CD8-positive, alpha-beta memory T cell (primary cell): ENCODE results near the gene TMEFF1. TPM values are rescaled to one million over a fixed set of nuclear protein-coding genes. Genes with fewer than 3 reads are reported as not detected.

Experiments used
- CTCF ChIA-PET: fragments of 350-600 bp; sonication (Branson Sonifier 250); formaldehyde crosslinking; loops from one replicate; lab custom pipeline; 2021; ENCODE audit warnings: antibody characterized with exemption; lab: Charles Lee
- POLR2A ChIA-PET: fragments of 350-600 bp; sonication (Branson Sonifier 250); formaldehyde crosslinking; loops from one replicate; lab custom pipeline; 2021; ENCODE audit warnings: antibody characterized with exemption; lab: Charles Lee
- DNase-seq, 5 donors: peaks; one replicate each; pipeline versions ENCODE4 v3.0.0 to v3.0.0-alpha.2; 2020 to 2022; ENCODE audit warnings: mixed read lengths in 1 of 5
- H3K27ac ChIP-seq: one replicate; pipeline ENCODE4 v1.7.0; 2013; ENCODE audit warnings: low read depth, mild to moderate bottlenecking, low read length, moderate library complexity
- H3K27me3 ChIP-seq: 2 replicates; pipeline ENCODE4 v1.7.0; 2013; ENCODE audit warnings: low read length, mild to moderate bottlenecking; ENCODE audit not compliant: insufficient read depth, poor library complexity, severe bottlenecking
- H3K36me3 ChIP-seq: 2 replicates; pipeline ENCODE4 v1.7.0; 2013; ENCODE audit warnings: mild to moderate bottlenecking, low read length, moderate library complexity; ENCODE audit not compliant: insufficient read depth
- H3K4me1 ChIP-seq: 2 replicates; pipeline ENCODE4 v1.7.0; 2013; ENCODE audit warnings: mild to moderate bottlenecking, low read length, moderate library complexity; ENCODE audit not compliant: insufficient read depth
- H3K4me3 ChIP-seq: 2 replicates; pipeline ENCODE4 v1.7.0; 2013; ENCODE audit warnings: mild to moderate bottlenecking, low read length
- H3K9me3 ChIP-seq: 2 replicates; pipeline ENCODE4 v1.7.0; 2013; ENCODE audit warnings: mild to moderate bottlenecking, low read length
- H3K27ac Mint-ChIP-seq, 8 donors: one replicate each; pipeline ENCODE4 v1.8.0; 2020 to 2021; ENCODE audit warnings: mixed read lengths in 8 of 8, mild to moderate bottlenecking in 6 of 8, inconsistent platforms in 3 of 8, moderate library complexity in 3 of 8
- H3K27me3 Mint-ChIP-seq, 2 donors: one replicate each; pipeline ENCODE4 v1.8.0; 2020 to 2021; ENCODE audit warnings: mixed read lengths in 2 of 2, mild to moderate bottlenecking in 1 of 2, moderate library complexity in 1 of 2
- H3K36me3 Mint-ChIP-seq, 3 donors: one replicate each; pipeline ENCODE4 v1.8.0; 2020 to 2021; ENCODE audit warnings: mixed read lengths in 3 of 3, inconsistent platforms in 1 of 3, mild to moderate bottlenecking in 1 of 3
- H3K4me1 Mint-ChIP-seq, 3 donors: one replicate each; pipeline ENCODE4 v1.8.0; 2020 to 2021; ENCODE audit warnings: mixed read lengths in 3 of 3, inconsistent platforms in 1 of 3, mild to moderate bottlenecking in 1 of 3
- H3K4me3 Mint-ChIP-seq, 7 donors: one replicate each; pipeline ENCODE4 v1.8.0; 2020 to 2021; ENCODE audit warnings: mixed read lengths in 7 of 7, mild to moderate bottlenecking in 6 of 7, moderate library complexity in 4 of 7, inconsistent platforms in 2 of 7
- H3K9me3 Mint-ChIP-seq, 5 donors: one replicate each; pipeline ENCODE4 v1.8.0; 2020 to 2022; ENCODE audit warnings: mixed read lengths in 5 of 5, mild to moderate bottlenecking in 3 of 5, moderate library complexity in 2 of 5, inconsistent platforms in 1 of 5
- polyA plus RNA-seq: library from polyadenylated mRNA; unstranded; fragments of 300-500 nt; fragmentation: Illumina TruSeq; gene quantifications from one replicate; pipeline ENCODE4 v1.2.3, GENCODE V29; 2021
- total RNA-seq, 2 experiments: library from RNA; stranded (reverse); gene quantifications; one replicate each; pipeline ENCODE4 v1.2.3, GENCODE V29; 2021

TMEFF1 gene
- total and polyA plus RNA-seq, 3 experiments from 2014 or later, result 0.37 to 0.38 TPM; not detected in 1

DNA sequence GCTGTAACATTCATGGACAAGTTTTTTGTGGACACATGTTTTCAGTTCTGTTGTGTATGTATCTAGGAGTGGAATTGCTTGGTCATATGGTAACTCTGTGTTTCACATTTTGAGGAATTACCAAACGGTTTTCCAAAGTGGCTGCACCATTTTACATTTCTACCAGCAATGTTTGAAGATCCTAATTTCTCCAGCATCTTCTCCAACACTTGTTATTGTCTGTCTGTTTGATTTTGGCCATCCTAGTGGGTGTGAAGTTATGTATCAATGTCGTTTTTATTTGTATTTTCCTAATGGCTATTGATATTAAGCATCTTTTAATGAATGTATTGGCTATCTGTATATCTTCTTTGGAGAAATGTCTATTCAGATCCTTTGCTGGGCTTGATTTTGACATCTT is 6.9 kb downstream of the TMEFF1 start:
- Mint-ChIP-seq H3K27ac (no peak overlapping the region), H3K4me3 (no peak overlapping the region), H3K36me3 (peaks cover 0 to 14% (median 2%) of the 10 kb centered on the region in 3 donors), H3K4me1 (no peaks in the 10 kb centered on the region), H3K9me3 (peaks cover 0 to 4% (median 0%) of the 10 kb centered on the region in 5 donors), H3K27me3 (peaks cover 9 to 52% of the 10 kb centered on the region in 2 donors)
- no peak overlapping the region for H3K27ac ChIP-seq
- H3K4me3 ChIP-seq, result no peak overlapping the region
- H3K36me3 ChIP-seq, result no peaks in the 10 kb centered on the region
- no peaks in the 10 kb centered on the region for H3K9me3 ChIP-seq
- H3K27me3 ChIP-seq, result peaks cover 11% of the 10 kb centered on the region
- ChIA-PET CTCF (no interaction called here), POLR2A (no interaction called here)
- no peak for DNase-seq
- H3K4me1 ChIP-seq, result no peaks in the 10 kb centered on the region

GRCh38 chr9:100485196-100485595 is 12.2 kb downstream of the TMEFF1 start:
- no peaks in the 10 kb centered on the region for H3K9me3 ChIP-seq
- peaks cover 0 to 4% (median 0%) of the 10 kb centered on the region in 5 donors for H3K9me3 Mint-ChIP-seq
- no peaks in the 10 kb centered on the region for H3K27me3 ChIP-seq
- H3K36me3 ChIP-seq, result no peaks in the 10 kb centered on the region
- H3K4me3 ChIP-seq, result no peak overlapping the region
- peaks cover 2 to 22% of the 10 kb centered on the region in 2 donors for H3K27me3 Mint-ChIP-seq
- H3K36me3 Mint-ChIP-seq, result peaks cover 0 to 21% (median 0%) of the 10 kb centered on the region in 3 donors
- no peaks in the 10 kb centered on the region for H3K4me1 ChIP-seq
- H3K27ac ChIP-seq, result no peak overlapping the region
- no peaks in the 10 kb centered on the region for H3K4me1 Mint-ChIP-seq
- DNase-seq, result no peak
- POLR2A ChIA-PET, result interaction anchor here (0.6 kb wide), 1 partner anchor 64 kb away, joined by 3 read pairs; no protein-coding TSS in a partner anchor
- no peak overlapping the region for H3K27ac Mint-ChIP-seq
- CTCF ChIA-PET, result no interaction called here
- no peak overlapping the region for H3K4me3 Mint-ChIP-seq

DNA sequence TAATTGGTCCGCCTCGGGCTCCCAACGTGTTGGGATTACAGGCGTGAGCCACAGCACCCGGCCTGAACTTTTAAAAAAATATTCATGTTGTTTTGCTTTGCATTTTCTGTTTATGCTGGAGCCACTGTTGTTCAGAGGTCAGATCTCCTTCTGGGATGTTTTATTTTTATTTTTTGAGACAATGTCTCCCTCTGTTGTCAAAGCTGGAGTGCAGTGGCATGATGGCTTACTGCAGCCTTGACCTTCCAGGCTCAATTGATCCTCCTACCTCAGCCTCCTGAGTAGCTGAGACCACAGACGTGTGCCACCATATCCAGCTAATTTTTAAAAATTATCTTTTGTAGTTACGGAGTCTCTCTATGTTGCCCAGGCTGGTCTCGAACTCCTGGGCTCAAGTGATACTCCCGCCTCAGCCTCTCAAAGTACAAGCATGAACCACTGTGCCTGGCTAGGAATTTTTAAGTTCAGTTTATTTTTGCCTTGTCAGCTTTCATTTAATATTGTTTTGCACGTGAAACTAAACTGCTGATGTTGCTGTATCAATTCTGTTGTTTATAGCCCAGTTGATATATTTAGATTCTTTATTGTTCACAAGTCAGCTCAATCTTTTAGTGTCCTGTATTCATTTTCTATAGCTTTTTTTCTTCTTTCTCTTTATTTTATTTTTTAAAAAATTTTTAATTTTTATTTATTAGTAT is 13.7 kb downstream of the TMEFF1 start:
- H3K36me3 Mint-ChIP-seq, result peaks cover 0 to 9% (median 0%) of the 10 kb centered on the region in 3 donors
- H3K27ac Mint-ChIP-seq, result no peak overlapping the region
- no peaks in the 10 kb centered on the region for H3K4me1 Mint-ChIP-seq
- Histone ChIP-seq H3K4me1 (no peaks in the 10 kb centered on the region), H3K36me3 (no peaks in the 10 kb centered on the region), H3K9me3 (no peaks in the 10 kb centered on the region), H3K4me3 (no peak overlapping the region), H3K27me3 (no peaks in the 10 kb centered on the region), H3K27ac (no peak overlapping the region)
- peaks cover 2 to 12% of the 10 kb centered on the region in 2 donors for H3K27me3 Mint-ChIP-seq
- ChIA-PET CTCF (no interaction called here), POLR2A (no interaction called here)
- H3K4me3 Mint-ChIP-seq, result no peak overlapping the region
- H3K9me3 Mint-ChIP-seq, result no peaks in the 10 kb centered on the region
- no peak for DNase-seq

- Histone ChIP-seq H3K27ac (no peak overlapping the region), H3K27me3 (no peaks in the 10 kb centered on the region), H3K9me3 (no peaks in the 10 kb centered on the region), H3K4me1 (no peaks in the 10 kb centered on the region), H3K36me3 (no peaks in the 10 kb centered on the region), H3K4me3 (no peak overlapping the region)
- Mint-ChIP-seq H3K36me3 (peaks cover 0 to 9% (median 0%) of the 10 kb centered on the region in 3 donors), H3K27ac (no peak overlapping the region), H3K27me3 (peaks cover 2 to 9% of the 10 kb centered on the region in 2 donors), H3K4me3 (no peak overlapping the region), H3K4me1 (no peaks in the 10 kb centered on the region), H3K9me3 (no peaks in the 10 kb centered on the region)
- CTCF ChIA-PET, result no interaction called here
- DNase-seq, result no peak
- POLR2A ChIA-PET, result no interaction called here
These were observed 15.2 kb downstream of the TMEFF1 start for GRCh38 chr9:100488177-100488576.

- ChIA-PET POLR2A (no interaction called here), CTCF (no interaction called here)
- H3K4me3 Mint-ChIP-seq, result no peak overlapping the region
- Histone ChIP-seq H3K27me3 (no peaks in the 10 kb centered on the region), H3K27ac (no peak overlapping the region), H3K4me1 (no peaks in the 10 kb centered on the region), H3K9me3 (no peaks in the 10 kb centered on the region), H3K36me3 (no peaks in the 10 kb centered on the region), H3K4me3 (no peak overlapping the region)
- no peaks in the 10 kb centered on the region for H3K9me3 Mint-ChIP-seq
- no peak overlapping the region for H3K27ac Mint-ChIP-seq
- H3K27me3 Mint-ChIP-seq, result peaks cover 2 to 5% of the 10 kb centered on the region in 2 donors
- H3K4me1 Mint-ChIP-seq, result no peaks in the 10 kb centered on the region
- peaks cover 0 to 7% (median 0%) of the 10 kb centered on the region in 3 donors for H3K36me3 Mint-ChIP-seq
- no peak for DNase-seq
These were observed 16.9 kb downstream of the TMEFF1 start for GRCh38 chr9:100489836-100490235.

GRCh38 chr9:100492952-100493351 is 20.0 kb downstream of the TMEFF1 start:
- Histone ChIP-seq H3K27ac (no peak overlapping the region), H3K27me3 (no peaks in the 10 kb centered on the region), H3K4me3 (no peak overlapping the region), H3K36me3 (no peaks in the 10 kb centered on the region), H3K4me1 (no peaks in the 10 kb centered on the region), H3K9me3 (no peaks in the 10 kb centered on the region)
- no peak for DNase-seq
- H3K27ac Mint-ChIP-seq, result no peak overlapping the region
- ChIA-PET CTCF (no interaction called here), POLR2A (interaction anchor here (0.6 kb wide), 1 partner anchor 141 kb away, joined by 6 read pairs; no protein-coding TSS in a partner anchor)
- no peaks in the 10 kb centered on the region for H3K36me3 Mint-ChIP-seq
- H3K9me3 Mint-ChIP-seq, result no peaks in the 10 kb centered on the region
- H3K4me3 Mint-ChIP-seq, result no peak overlapping the region
- no peaks in the 10 kb centered on the region for H3K27me3 Mint-ChIP-seq
- no peaks in the 10 kb centered on the region for H3K4me1 Mint-ChIP-seq

- Histone ChIP-seq H3K27me3 (no peaks in the 10 kb centered on the region), H3K27ac (no peak overlapping the region), H3K4me3 (no peak overlapping the region), H3K4me1 (no peaks in the 10 kb centered on the region), H3K9me3 (no peaks in the 10 kb centered on the region), H3K36me3 (no peaks in the 10 kb centered on the region)
- Mint-ChIP-seq H3K27ac (no peak overlapping the region), H3K4me3 (no peak overlapping the region), H3K27me3 (no peaks in the 10 kb centered on the region), H3K36me3 (no peaks in the 10 kb centered on the region), H3K9me3 (no peaks in the 10 kb centered on the region), H3K4me1 (no peaks in the 10 kb centered on the region)
- ChIA-PET POLR2A (no interaction called here), CTCF (no interaction called here)
- DNase-seq, result no peak
These were observed 25.6 kb downstream of the TMEFF1 start for GRCh38 chr9:100498592-100498991.

- no peaks in the 10 kb centered on the region for H3K27me3 Mint-ChIP-seq
- H3K9me3 ChIP-seq, result no peaks in the 10 kb centered on the region
- H3K27ac ChIP-seq, result no peak overlapping the region
- no peaks in the 10 kb centered on the region for H3K4me1 Mint-ChIP-seq
- CTCF ChIA-PET, result no interaction called here
- H3K36me3 Mint-ChIP-seq, result no peaks in the 10 kb centered on the region
- no peaks in the 10 kb centered on the region for H3K27me3 ChIP-seq
- H3K9me3 Mint-ChIP-seq, result no peaks in the 10 kb centered on the region
- no peak overlapping the region for H3K27ac Mint-ChIP-seq
- no peaks in the 10 kb centered on the region for H3K4me1 ChIP-seq
- POLR2A ChIA-PET, result no interaction called here
- no peak overlapping the region for H3K4me3 Mint-ChIP-seq
- DNase-seq, result no peak
- no peaks in the 10 kb centered on the region for H3K36me3 ChIP-seq
- no peak overlapping the region for H3K4me3 ChIP-seq
These were observed 26.5 kb downstream of the TMEFF1 start for GRCh38 chr9:100499460-100499859.
